IPS DF 6.9 (cell line): ENCODE measurements around the gene BARHL1.

Experiments
- DNase-seq: peaks from one replicate; pipeline ENCODE4 v3.0.0-alpha.2; 2013; ENCODE audit warnings: low read depth, low spot score
- H3K27ac ChIP-seq: one replicate; pipeline ENCODE4 v1.5.1; 2013; ENCODE audit warnings: low read length, control low read depth
- H3K27me3 ChIP-seq: 2 replicates; pipeline ENCODE4 v1.6.1; 2013; ENCODE audit warnings: mild to moderate bottlenecking, low read length; ENCODE audit not compliant: control insufficient read depth, insufficient read depth
- H3K36me3 ChIP-seq: 2 replicates; pipeline ENCODE4 v1.6.1; 2013; ENCODE audit warnings: low read length; ENCODE audit not compliant: control insufficient read depth, insufficient read depth
- H3K4me1 ChIP-seq: 2 replicates; pipeline ENCODE4 v1.6.1; 2013; ENCODE audit warnings: low read length; ENCODE audit not compliant: control insufficient read depth, insufficient read depth
- H3K4me3 ChIP-seq: 2 replicates; pipeline ENCODE4 v1.5.1; 2013; ENCODE audit warnings: mild to moderate bottlenecking, low read length
- H3K9me3 ChIP-seq: 2 replicates; pipeline ENCODE4 v1.6.1; 2013; ENCODE audit warnings: low read length, inconsistent platforms; ENCODE audit not compliant: control insufficient read depth, insufficient read depth
- WGBS: extraction: QIAGEN DNeasy Blood & Tissue Kit; methylation state at CpG from one replicate; pipeline ENCODE4 v1.1.7; 2013; ENCODE audit warnings: mixed read lengths, missing lambda C conversion rate; ENCODE audit not compliant: insufficient read length, insufficient coverage; 5-methylcytosine and 5-hydroxymethylcytosine counted together

The BARHL1 gene

GRCh38 chr9:132575005-132575609 is 7.3 kb upstream of the BARHL1 start:
- no CpG with 5 or more reads among the region's 16 CpGs for WGBS

GRCh38 chr9:132575811-132576210 is 6.6 kb upstream of the BARHL1 start:
- DNase-seq: no peak
- no peak overlapping the region for H3K27ac ChIP-seq
- no CpG with 5 or more reads among the region's 5 CpGs for WGBS
- no peaks in the 10 kb centered on the region for H3K36me3 ChIP-seq
- H3K27me3 ChIP-seq: peaks cover 43% of the 10 kb centered on the region
- no peak overlapping the region for H3K4me3 ChIP-seq
- H3K9me3 ChIP-seq: no peaks in the 10 kb centered on the region
- H3K4me1 ChIP-seq: no peaks in the 10 kb centered on the region; the same call in none of the 2 replicates

More at GRCh38 chr9:132575005-132575609, 7.3 kb upstream of the BARHL1 start:
- no peak overlapping the region for H3K4me3 ChIP-seq
- peaks cover 37% of the 10 kb centered on the region for H3K27me3 ChIP-seq
- H3K9me3 ChIP-seq: no peaks in the 10 kb centered on the region; the same call in 1 of the 2 replicates
- no peaks in the 10 kb centered on the region; the same call in 1 of the 2 replicates for H3K4me1 ChIP-seq
- H3K27ac ChIP-seq: no peak overlapping the region
- DNase-seq: no peak
- H3K36me3 ChIP-seq: no peaks in the 10 kb centered on the region

GRCh38 chr9:132577119-132577518 is 5.3 kb upstream of the BARHL1 start:
- no peak for DNase-seq
- Histone ChIP-seq H3K36me3 (no peaks in the 10 kb centered on the region), H3K4me1 (no peaks in the 10 kb centered on the region; the same call in none of the 2 replicates), H3K9me3 (no peaks in the 10 kb centered on the region), H3K27ac (no peak overlapping the region), H3K4me3 (no peak overlapping the region), H3K27me3 (peaks cover 54% of the 10 kb centered on the region)

- DNase-seq: no peak
- H3K27me3 ChIP-seq: peaks cover 66% of the 10 kb centered on the region
- H3K4me3 ChIP-seq: no peak overlapping the region
- H3K9me3 ChIP-seq: no peaks in the 10 kb centered on the region
- no CpG with 5 or more reads among the region's 7 CpGs for WGBS
- H3K4me1 ChIP-seq: no peaks in the 10 kb centered on the region; the same call in none of the 2 replicates
- no peaks in the 10 kb centered on the region for H3K36me3 ChIP-seq
- H3K27ac ChIP-seq: no peak overlapping the region
Measured at GRCh38 chr9:132578367-132578932, 4.0 kb upstream of the BARHL1 start.

GRCh38 chr9:132579427-132579798 is 3.0 kb upstream of the BARHL1 start:
- no CpG with 5 or more reads among the region's 15 CpGs for WGBS
- Histone ChIP-seq H3K4me1 (no peaks in the 10 kb centered on the region; the same call in none of the 2 replicates), H3K27me3 (peaks cover 75% of the 10 kb centered on the region), H3K27ac (no peak overlapping the region), H3K36me3 (no peaks in the 10 kb centered on the region), H3K4me3 (no peak overlapping the region), H3K9me3 (no peaks in the 10 kb centered on the region)
- no peak for DNase-seq

- peaks cover 2% of the 10 kb centered on the region for H3K4me1 ChIP-seq
- H3K4me3 ChIP-seq: no peak overlapping the region
- no peaks in the 10 kb centered on the region for H3K36me3 ChIP-seq
- peaks cover 95% of the 10 kb centered on the region for H3K27me3 ChIP-seq
- no peak overlapping the region for H3K27ac ChIP-seq
- H3K9me3 ChIP-seq: no peaks in the 10 kb centered on the region
- DNase-seq: no peak
- WGBS: no CpG with 5 or more reads among the region's 37 CpGs
Measured at GRCh38 chr9:132582786-132583583, 579 bp downstream of the BARHL1 start.

GRCh38 chr9:132583584-132584304 is 1.3 kb downstream of the BARHL1 start:
- Histone ChIP-seq H3K9me3 (no peaks in the 10 kb centered on the region), H3K27ac (no peak overlapping the region), H3K36me3 (no peaks in the 10 kb centered on the region), H3K4me1 (peaks cover 2% of the 10 kb centered on the region), H3K4me3 (no peak overlapping the region), H3K27me3 (peaks cover 95% of the 10 kb centered on the region)
- no peak for DNase-seq
- no CpG with 5 or more reads among the region's 8 CpGs for WGBS

- WGBS: no CpG with 5 or more reads among the region's 30 CpGs
- Histone ChIP-seq H3K27ac (no peak overlapping the region), H3K36me3 (no peaks in the 10 kb centered on the region), H3K4me3 (no peak overlapping the region), H3K4me1 (peaks cover 2% of the 10 kb centered on the region), H3K27me3 (peaks cover 93% of the 10 kb centered on the region), H3K9me3 (no peaks in the 10 kb centered on the region)
- DNase-seq: no peak
Measured at GRCh38 chr9:132584601-132585560, 2.5 kb downstream of the BARHL1 start.

- WGBS: no CpG with 5 or more reads among the region's 42 CpGs
- Histone ChIP-seq H3K27me3 (peaks cover 92% of the 10 kb centered on the region), H3K9me3 (no peaks in the 10 kb centered on the region), H3K4me1 (peaks cover 2% of the 10 kb centered on the region), H3K27ac (no peak overlapping the region), H3K4me3 (no peak overlapping the region), H3K36me3 (no peaks in the 10 kb centered on the region)
- DNase-seq: no peak
Measured at GRCh38 chr9:132585954-132586829, 3.8 kb downstream of the BARHL1 start.
